Measurements from ENCODE around the gene DCANP1.

DNA sequence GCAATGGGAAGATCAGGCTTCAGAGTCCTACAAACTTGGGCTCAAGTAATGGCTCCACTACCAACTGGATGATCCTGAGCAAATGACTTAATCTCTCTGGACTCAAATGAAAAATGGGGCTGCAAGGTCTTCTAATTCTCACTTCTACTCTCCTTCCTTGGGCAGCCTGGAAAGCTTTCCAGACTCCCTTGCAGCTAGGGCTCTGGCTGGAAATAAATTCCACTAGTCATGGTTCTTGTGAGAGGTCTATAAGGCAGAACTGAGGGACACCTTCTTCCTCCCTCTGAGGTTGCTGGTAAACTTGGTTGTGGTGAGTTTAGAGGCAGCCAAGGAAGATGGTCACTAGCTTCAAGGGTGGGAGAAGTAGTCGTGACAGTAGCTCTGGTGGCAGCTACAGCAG, 18.6 kb downstream of the DCANP1 start:
- TF ChIP-seq, protein P1, sequence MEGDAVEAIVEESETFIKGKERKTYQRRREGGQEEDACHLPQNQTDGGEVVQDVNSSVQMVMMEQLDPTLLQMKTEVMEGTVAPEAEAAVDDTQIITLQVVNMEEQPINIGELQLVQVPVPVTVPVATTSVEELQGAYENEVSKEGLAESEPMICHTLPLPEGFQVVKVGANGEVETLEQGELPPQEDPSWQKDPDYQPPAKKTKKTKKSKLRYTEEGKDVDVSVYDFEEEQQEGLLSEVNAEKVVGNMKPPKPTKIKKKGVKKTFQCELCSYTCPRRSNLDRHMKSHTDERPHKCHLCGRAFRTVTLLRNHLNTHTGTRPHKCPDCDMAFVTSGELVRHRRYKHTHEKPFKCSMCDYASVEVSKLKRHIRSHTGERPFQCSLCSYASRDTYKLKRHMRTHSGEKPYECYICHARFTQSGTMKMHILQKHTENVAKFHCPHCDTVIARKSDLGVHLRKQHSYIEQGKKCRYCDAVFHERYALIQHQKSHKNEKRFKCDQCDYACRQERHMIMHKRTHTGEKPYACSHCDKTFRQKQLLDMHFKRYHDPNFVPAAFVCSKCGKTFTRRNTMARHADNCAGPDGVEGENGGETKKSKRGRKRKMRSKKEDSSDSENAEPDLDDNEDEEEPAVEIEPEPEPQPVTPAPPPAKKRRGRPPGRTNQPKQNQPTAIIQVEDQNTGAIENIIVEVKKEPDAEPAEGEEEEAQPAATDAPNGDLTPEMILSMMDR (IDR thresholded peaks at IDR 0.05): no peak
- no peak for TF ChIP-seq ZFX (IDR thresholded peaks at IDR 0.05; ENCODE audit: borderline replicate concordance)

Data from 22Rv1 (cell line).